Neural crest cell (in vitro differentiated cells): ENCODE results near the gene SNN. TPM values are rescaled to one million over a fixed set of nuclear protein-coding genes. Genes with fewer than 3 reads are reported as not detected.

Experiments used
- DNase-seq: peaks from one replicate; pipeline ENCODE4 v3.0.0; 2021; ENCODE audit warnings: low read depth, mixed read lengths, low spot score
- H3K27ac Mint-ChIP-seq: one replicate; pipeline ENCODE4 v1.8.0; 2021; ENCODE audit warnings: mild to moderate bottlenecking, mixed read lengths; ENCODE audit not compliant: unreplicated experiment
- H3K27me3 Mint-ChIP-seq: 2 replicates; pipeline ENCODE4 v1.8.0; 2021; ENCODE audit warnings: low read depth, mild to moderate bottlenecking, mixed read lengths
- H3K36me3 Mint-ChIP-seq: 2 replicates; pipeline ENCODE4 v1.8.0; 2021; ENCODE audit warnings: low read depth, mild to moderate bottlenecking, mixed read lengths
- H3K4me1 Mint-ChIP-seq: 2 replicates; pipeline ENCODE4 v1.8.0; 2021; ENCODE audit warnings: mixed read lengths
- H3K4me3 Mint-ChIP-seq: one replicate; pipeline ENCODE4 v1.8.0; 2021; ENCODE audit warnings: mild to moderate bottlenecking, mixed read lengths
- H3K9me3 Mint-ChIP-seq: 2 replicates; pipeline ENCODE4 v1.8.0; 2021; ENCODE audit warnings: mixed read lengths
- total RNA-seq: library from RNA; stranded (reverse); gene quantifications from 2 replicates; pipeline ENCODE4 v1.2.1, GENCODE V29; 2021
- TF ChIP-seq, protein P1 (sequence below): fragments of 200-600 bp; sonication (generic); conservative IDR thresholded peaks from 2 replicates; pipeline ENCODE4 v1.5.0; 2021; ENCODE audit warnings: antibody characterized with exemption, mild to moderate bottlenecking

Gene SNN
- total RNA-seq, 1 donor from 2014 or later, result 93.5 TPM

DNA sequence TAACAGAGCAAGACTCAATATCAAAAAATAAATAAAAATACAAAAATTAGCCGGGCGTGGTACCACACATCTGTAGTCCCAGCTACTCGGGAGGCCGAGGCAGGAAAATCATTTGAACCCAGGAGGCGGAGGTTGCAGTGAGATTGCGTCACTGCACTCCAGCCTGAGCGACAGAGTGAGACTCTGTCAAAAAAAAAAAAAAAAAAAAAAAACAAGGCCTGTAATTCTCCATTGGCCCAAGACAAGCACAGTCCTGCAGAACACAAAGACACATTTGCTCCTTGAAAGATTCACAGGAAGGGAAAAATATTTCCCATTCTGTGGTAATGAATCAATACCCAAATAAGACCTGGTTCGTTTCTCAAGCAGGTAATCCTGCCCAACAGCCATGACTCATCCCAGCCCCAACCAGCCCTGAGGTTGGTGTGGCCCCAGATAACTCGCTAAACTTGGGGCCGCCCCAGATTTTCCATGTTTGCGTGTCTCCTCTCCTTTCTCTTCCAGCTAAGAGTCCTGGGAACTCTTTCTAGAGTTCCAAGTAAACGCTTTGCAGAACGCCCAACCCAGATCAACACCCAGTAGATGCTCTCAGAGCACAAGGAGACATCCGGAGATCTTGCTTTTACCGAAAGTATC is 40.3 kb upstream of the SNN start:
- no peaks in the 10 kb centered on the region for H3K27me3 Mint-ChIP-seq
- no peaks in the 10 kb centered on the region for H3K36me3 Mint-ChIP-seq
- DNase-seq, result no peak
- TF ChIP-seq, protein P1, sequence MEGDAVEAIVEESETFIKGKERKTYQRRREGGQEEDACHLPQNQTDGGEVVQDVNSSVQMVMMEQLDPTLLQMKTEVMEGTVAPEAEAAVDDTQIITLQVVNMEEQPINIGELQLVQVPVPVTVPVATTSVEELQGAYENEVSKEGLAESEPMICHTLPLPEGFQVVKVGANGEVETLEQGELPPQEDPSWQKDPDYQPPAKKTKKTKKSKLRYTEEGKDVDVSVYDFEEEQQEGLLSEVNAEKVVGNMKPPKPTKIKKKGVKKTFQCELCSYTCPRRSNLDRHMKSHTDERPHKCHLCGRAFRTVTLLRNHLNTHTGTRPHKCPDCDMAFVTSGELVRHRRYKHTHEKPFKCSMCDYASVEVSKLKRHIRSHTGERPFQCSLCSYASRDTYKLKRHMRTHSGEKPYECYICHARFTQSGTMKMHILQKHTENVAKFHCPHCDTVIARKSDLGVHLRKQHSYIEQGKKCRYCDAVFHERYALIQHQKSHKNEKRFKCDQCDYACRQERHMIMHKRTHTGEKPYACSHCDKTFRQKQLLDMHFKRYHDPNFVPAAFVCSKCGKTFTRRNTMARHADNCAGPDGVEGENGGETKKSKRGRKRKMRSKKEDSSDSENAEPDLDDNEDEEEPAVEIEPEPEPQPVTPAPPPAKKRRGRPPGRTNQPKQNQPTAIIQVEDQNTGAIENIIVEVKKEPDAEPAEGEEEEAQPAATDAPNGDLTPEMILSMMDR, result no peak
- H3K27ac Mint-ChIP-seq, result no peak overlapping the region
- no peak overlapping the region for H3K4me3 Mint-ChIP-seq
- no peaks in the 10 kb centered on the region for H3K9me3 Mint-ChIP-seq
- H3K4me1 Mint-ChIP-seq, result peaks cover 18% of the 10 kb centered on the region

DNA sequence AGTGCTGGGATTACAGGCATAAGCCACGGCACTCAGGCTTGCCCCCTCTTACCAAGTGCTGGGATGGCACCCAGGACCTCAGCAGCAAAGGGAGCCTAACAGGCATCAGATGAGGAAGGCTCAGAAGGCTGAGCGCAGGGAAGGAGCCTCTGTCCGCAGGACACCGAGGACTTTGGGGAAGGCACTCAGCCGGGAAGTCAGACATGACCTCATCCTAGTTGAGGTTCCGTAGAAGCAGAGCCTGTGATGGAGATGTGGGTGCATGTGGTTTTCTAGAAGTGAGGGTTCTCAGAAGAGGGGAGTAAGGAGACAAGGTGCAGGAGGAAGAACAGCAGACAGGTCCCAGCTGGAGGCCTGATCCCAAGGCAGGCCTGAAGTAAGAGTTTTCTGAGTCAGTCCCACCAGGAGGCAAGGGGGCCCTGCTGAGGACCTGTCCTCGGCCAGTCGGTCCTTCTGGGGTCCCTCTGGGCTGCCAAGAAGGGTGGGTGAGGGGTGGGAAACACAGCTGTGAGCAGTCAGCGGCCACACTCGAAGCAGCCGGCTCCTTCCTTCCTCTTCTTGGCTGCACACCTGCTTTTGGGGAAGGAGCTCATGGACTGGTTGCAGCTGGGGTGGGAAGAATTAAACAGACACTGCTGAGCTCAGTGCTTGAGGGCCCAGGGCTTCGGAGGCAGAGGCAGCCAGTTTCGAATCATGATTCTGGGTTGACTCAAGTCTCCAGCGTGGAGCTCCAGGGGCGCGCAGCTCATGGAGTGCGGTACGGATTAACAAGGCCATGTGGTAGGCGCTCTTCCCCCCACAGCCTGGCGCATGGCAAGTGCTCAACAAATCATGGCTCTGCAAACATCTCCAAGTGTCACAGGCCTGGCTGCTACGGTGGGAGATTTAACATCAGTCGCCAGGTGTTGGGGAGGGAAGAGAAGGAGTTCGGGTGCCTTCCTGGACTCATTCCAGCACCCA is 38.9 kb upstream of the SNN start:
- TF ChIP-seq, protein P1, result no peak
- Mint-ChIP-seq H3K4me3 (no peak overlapping the region), H3K9me3 (no peaks in the 10 kb centered on the region), H3K27me3 (no peaks in the 10 kb centered on the region), H3K4me1 (peaks cover 22% of the 10 kb centered on the region), H3K27ac (no peak overlapping the region), H3K36me3 (no peaks in the 10 kb centered on the region)
- DNase-seq, result no peak

DNA sequence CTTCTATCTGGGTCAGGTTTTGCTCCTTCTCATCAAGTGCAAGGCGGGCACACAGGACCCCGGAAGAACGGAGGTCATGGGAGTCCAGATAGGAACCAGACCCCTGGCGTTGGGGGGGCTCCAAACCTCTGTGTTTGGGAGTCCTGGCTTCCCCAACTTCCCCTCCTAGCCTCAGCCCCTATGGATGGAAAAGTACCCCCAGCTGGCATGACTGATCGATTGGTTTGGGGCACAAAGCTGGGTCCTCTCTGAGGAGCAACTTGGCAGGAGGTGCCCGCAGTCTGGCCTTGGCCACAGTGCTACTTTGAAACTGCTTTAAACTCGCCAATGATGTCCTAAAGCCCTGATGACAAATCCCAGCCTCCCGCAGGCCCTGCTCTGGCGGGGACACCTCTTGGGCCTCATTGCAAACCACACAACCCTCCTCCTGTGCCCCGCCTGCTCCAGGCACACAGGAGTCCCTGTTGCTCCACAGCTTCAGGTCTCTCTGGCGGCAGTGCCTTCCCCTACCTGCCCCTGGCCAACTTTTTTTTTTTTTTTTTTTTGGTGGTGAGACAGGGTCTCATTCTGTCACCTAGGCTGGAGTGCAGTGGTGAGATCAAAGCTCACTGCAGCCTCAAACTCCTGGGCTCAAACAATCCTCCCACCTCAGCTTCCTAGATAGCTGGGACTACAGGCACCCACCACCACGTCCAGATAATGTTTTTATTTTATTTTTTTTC is 38.0 kb upstream of the SNN start:
- DNase-seq, result no peak
- Mint-ChIP-seq H3K27ac (no peak overlapping the region), H3K4me3 (no peak overlapping the region), H3K4me1 (peaks cover 22% of the 10 kb centered on the region), H3K36me3 (no peaks in the 10 kb centered on the region), H3K9me3 (no peaks in the 10 kb centered on the region), H3K27me3 (no peaks in the 10 kb centered on the region)
- TF ChIP-seq, protein P1, result no peak

DNA sequence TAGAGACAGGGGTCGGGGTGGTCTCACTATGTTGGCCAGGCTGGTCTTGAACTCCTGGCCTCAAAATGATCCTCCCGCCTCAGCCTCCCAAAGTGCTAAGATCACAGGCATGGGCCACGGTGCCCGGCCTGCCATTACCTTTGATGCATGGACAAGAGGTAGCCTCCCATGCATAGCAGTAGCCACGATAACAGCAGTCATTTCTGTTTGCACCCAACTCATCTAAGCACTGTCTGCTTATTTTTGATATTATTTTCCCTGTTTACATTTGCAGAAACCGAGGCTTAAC is 37.5 kb upstream of the SNN start:
- H3K27me3 Mint-ChIP-seq, result no peaks in the 10 kb centered on the region
- no peaks in the 10 kb centered on the region for H3K9me3 Mint-ChIP-seq
- H3K27ac Mint-ChIP-seq, result no peak overlapping the region
- TF ChIP-seq, protein P1, result no peak
- peaks cover 22% of the 10 kb centered on the region for H3K4me1 Mint-ChIP-seq
- no peak for DNase-seq
- no peak overlapping the region for H3K4me3 Mint-ChIP-seq
- H3K36me3 Mint-ChIP-seq, result no peaks in the 10 kb centered on the region

DNA sequence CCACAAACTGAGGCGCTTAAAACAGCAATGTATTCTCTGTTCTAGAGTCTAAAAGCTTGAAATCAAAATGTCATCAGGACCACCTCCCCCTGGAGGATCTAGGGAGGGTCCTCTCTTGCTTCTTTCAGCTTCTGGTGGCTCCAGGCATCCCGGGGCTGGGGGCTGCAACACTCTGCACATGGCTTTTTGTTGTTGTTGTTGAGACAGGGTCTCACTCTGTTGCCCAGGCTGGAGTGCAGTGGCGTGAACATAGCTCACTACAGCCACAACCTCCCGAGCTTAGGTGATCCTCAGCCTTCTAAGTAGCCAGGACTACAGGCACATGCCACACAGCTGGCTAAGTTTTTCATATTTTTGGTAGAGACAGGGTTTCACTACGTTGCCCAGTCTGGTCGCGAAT is 37.0 kb upstream of the SNN start:
- Mint-ChIP-seq H3K9me3 (no peaks in the 10 kb centered on the region), H3K27me3 (no peaks in the 10 kb centered on the region), H3K4me3 (no peak overlapping the region), H3K36me3 (no peaks in the 10 kb centered on the region), H3K4me1 (peaks cover 22% of the 10 kb centered on the region), H3K27ac (no peak overlapping the region)
- no peak for DNase-seq
- TF ChIP-seq, protein P1, result no peak
